ENCODE measurements around the gene SULT4A1. TPM values are rescaled to one million over a fixed set of nuclear protein-coding genes. Genes with fewer than 3 reads are reported as not detected.

Gene SULT4A1
- total RNA-seq, 2 experiments from 2014 or later: not detected

DNA sequence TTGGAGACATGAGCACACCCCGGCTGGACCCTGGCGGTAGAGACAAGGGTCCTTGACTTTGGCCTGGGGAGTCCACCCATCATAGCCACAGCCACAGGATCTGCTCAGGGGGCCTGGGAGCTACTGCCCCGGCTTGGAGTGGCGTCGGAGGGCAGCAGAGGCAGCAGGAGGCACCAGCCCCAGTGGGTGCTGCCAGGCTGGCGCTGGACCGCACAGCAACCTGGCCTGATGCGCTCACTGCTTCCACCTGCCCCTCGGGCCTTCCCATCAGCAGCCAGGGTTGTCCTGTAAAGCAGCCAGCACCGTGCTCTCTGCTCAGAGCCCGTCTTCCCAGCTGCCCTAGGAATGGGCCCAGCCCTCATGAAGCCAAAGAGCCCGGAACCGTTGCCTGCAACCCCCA, 21.9 kb downstream of the SULT4A1 start:
- H3K79me2 ChIP-seq (ENCODE audit: insufficient read depth, low read depth, low read length): no peaks in the 10 kb centered on the region
- H2AFZ ChIP-seq (ENCODE audit: low read length): no peak overlapping the region
- H3K36me3 ChIP-seq (ENCODE audit: insufficient read depth, low read length): no peaks in the 10 kb centered on the region
- no peak overlapping the region for H3K4me2 ChIP-seq (ENCODE audit: low read length)
- H3K4me1 ChIP-seq (ENCODE audit: insufficient read depth, low read length, poor library complexity, severe bottlenecking): no peaks in the 10 kb centered on the region
- TF ChIP-seq, protein P1, sequence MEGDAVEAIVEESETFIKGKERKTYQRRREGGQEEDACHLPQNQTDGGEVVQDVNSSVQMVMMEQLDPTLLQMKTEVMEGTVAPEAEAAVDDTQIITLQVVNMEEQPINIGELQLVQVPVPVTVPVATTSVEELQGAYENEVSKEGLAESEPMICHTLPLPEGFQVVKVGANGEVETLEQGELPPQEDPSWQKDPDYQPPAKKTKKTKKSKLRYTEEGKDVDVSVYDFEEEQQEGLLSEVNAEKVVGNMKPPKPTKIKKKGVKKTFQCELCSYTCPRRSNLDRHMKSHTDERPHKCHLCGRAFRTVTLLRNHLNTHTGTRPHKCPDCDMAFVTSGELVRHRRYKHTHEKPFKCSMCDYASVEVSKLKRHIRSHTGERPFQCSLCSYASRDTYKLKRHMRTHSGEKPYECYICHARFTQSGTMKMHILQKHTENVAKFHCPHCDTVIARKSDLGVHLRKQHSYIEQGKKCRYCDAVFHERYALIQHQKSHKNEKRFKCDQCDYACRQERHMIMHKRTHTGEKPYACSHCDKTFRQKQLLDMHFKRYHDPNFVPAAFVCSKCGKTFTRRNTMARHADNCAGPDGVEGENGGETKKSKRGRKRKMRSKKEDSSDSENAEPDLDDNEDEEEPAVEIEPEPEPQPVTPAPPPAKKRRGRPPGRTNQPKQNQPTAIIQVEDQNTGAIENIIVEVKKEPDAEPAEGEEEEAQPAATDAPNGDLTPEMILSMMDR (conservative IDR thresholded peaks at IDR 0.05; ENCODE audit: low read length): no peak
- TF ChIP-seq EZH2phosphoT487 (IDR thresholded peaks at IDR 0.05; ENCODE audit: borderline replicate concordance, low read depth, low read length): no peak
- POLR2A ChIA-PET: no interaction called here
- no TSS peak for BruUV-seq (replicated peaks)
- H3K9me2 ChIP-seq (ENCODE audit: insufficient read depth, low read length): no peaks in the 10 kb centered on the region
- DNase-seq (ENCODE audit: low spot score): no peak
- H4K20me1 ChIP-seq (ENCODE audit: insufficient read depth, low read length): no peaks in the 10 kb centered on the region
- intact Hi-C loops (cut with micrococcal nuclease; ENCODE audit: unreplicated experiment): no loop called here
- H3K4me3 ChIP-seq (ENCODE audit: low read depth, low read length, poor library complexity, severe bottlenecking): no peak overlapping the region
- CTCF ChIA-PET (ENCODE audit: unreplicated experiment): no interaction called here
- no peaks in the 10 kb centered on the region for H3K9me3 ChIP-seq (ENCODE audit: low read length)
- no peak overlapping the region for H3K27ac ChIP-seq (ENCODE audit: low read depth, low read length, poor library complexity, severe bottlenecking)

DNA sequence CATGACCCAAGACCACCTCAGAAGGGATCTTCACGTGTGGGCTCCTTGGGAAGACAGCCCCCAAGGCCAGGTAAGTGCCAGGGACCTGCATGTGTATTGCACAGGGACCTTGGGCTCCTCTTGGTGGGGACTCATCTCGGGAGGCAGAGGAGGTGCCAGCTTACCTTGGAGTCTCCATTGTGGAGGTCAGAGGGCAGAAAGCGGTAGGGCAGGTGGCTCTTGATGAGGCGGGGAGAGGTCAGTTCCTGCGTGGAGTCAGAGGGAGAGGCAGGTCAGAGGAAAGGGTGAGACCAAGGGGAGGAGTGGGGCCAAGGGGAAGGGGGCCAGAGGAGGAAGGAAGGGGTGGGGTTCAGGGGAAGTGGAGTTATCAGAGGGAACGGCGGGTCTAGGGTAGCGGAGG, 22.5 kb downstream of the SULT4A1 start:
- Histone ChIP-seq H3K9me2 (ENCODE audit: insufficient read depth, low read length) (no peaks in the 10 kb centered on the region), H3K4me3 (ENCODE audit: low read depth, low read length, poor library complexity, severe bottlenecking) (no peak overlapping the region), H3K27ac (ENCODE audit: low read depth, low read length, poor library complexity, severe bottlenecking) (no peak overlapping the region), H4K20me1 (ENCODE audit: insufficient read depth, low read length) (no peaks in the 10 kb centered on the region), H3K79me2 (ENCODE audit: insufficient read depth, low read depth, low read length) (no peaks in the 10 kb centered on the region), H3K9me3 (ENCODE audit: low read length) (no peaks in the 10 kb centered on the region), H3K4me2 (ENCODE audit: low read length) (no peak overlapping the region), H2AFZ (ENCODE audit: low read length) (no peak overlapping the region), H3K4me1 (ENCODE audit: insufficient read depth, low read length, poor library complexity, severe bottlenecking) (no peaks in the 10 kb centered on the region), H3K36me3 (ENCODE audit: insufficient read depth, low read length) (no peaks in the 10 kb centered on the region)
- no TSS peak for BruUV-seq (replicated peaks)
- CTCF ChIA-PET (ENCODE audit: unreplicated experiment): no interaction called here
- no peak for DNase-seq (ENCODE audit: low spot score)
- intact Hi-C loops (cut with micrococcal nuclease; ENCODE audit: unreplicated experiment): no loop called here
- POLR2A ChIA-PET: no interaction called here
- TF ChIP-seq, protein P1 (conservative IDR thresholded peaks at IDR 0.05; ENCODE audit: low read length): no peak
- no peak for TF ChIP-seq EZH2phosphoT487 (IDR thresholded peaks at IDR 0.05; ENCODE audit: borderline replicate concordance, low read depth, low read length)

DNA sequence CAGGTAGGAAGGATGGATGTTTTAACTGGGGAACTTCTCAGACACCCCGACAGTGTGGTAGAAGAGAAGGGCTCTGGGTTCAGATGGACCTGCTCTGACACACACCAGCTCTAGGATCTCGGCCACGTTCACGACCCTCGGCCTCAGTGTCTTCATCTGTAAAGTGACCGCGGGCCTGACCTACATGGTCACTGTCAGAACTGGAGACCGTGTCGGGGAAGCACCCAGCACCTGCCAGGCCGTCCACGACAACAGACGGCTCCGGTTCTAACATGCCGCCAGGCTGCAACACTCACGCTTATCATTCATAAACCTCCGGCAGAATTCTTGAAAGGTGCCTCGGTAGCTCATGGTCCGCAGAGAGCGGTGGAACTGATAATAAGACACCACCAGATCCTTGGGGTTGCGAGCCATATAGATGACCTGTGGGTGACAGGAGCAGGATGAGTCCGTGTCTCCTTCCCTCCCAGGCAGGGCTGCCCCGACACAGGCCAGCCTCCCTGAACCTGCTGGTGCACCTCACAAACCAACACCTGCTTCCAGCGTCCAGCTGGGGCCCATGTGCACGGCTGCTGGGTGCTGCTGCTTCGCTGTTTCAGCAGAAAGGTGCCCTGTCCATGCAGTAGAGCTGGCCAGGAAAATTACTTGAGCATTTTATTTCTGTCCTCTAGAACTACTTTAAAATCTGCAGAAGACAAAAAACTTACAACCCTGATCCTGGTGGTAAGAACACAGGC, 23.6 kb downstream of the SULT4A1 start:
- CTCF ChIA-PET (ENCODE audit: unreplicated experiment): no interaction called here
- Histone ChIP-seq H3K27ac (ENCODE audit: low read depth, low read length, poor library complexity, severe bottlenecking) (no peak overlapping the region), H2AFZ (ENCODE audit: low read length) (no peak overlapping the region), H3K4me1 (ENCODE audit: insufficient read depth, low read length, poor library complexity, severe bottlenecking) (no peaks in the 10 kb centered on the region), H3K9me3 (ENCODE audit: low read length) (no peaks in the 10 kb centered on the region), H3K4me3 (ENCODE audit: low read depth, low read length, poor library complexity, severe bottlenecking) (no peak overlapping the region), H3K9me2 (ENCODE audit: insufficient read depth, low read length) (no peaks in the 10 kb centered on the region), H3K79me2 (ENCODE audit: insufficient read depth, low read depth, low read length) (no peaks in the 10 kb centered on the region), H4K20me1 (ENCODE audit: insufficient read depth, low read length) (no peaks in the 10 kb centered on the region), H3K36me3 (ENCODE audit: insufficient read depth, low read length) (no peaks in the 10 kb centered on the region), H3K4me2 (ENCODE audit: low read length) (no peak overlapping the region)
- DNase-seq (ENCODE audit: low spot score): no peak
- POLR2A ChIA-PET: no interaction called here
- BruUV-seq (replicated peaks): no TSS peak
- no peak for TF ChIP-seq EZH2phosphoT487 (IDR thresholded peaks at IDR 0.05; ENCODE audit: borderline replicate concordance, low read depth, low read length)
- TF ChIP-seq, protein P1 (conservative IDR thresholded peaks at IDR 0.05; ENCODE audit: low read length): no peak
- intact Hi-C loops (cut with micrococcal nuclease; ENCODE audit: unreplicated experiment): no loop called here
